Measurements from ENCODE around the gene DDHD1. TPM values are rescaled to one million over a fixed set of nuclear protein-coding genes. Genes with fewer than 3 reads are reported as not detected.
"Not testable (repeated sequence)": the region's sequence is repeated elsewhere in the genome, so short reads cannot be mapped to it uniquely, and the experiment has no call there.

Gene DDHD1
- total RNA-seq, 4 donors from 2014 or later: 5.3 to 42.1 (median 12.6) TPM

GRCh38 chr14:53187921-53188463, 34.9 kb upstream of the DDHD1 start:
- no peaks in the 10 kb centered on the region for H3K27me3 ChIP-seq
- DNase-seq: no peak
- H3K4me1 ChIP-seq: no peaks in the 10 kb centered on the region

GRCh38 chr14:53186532-53186931, 33.4 kb upstream of the DDHD1 start:
- H3K4me1 ChIP-seq: no peaks in the 10 kb centered on the region
- H3K36me3 ChIP-seq: no peaks in the 10 kb centered on the region
- no peak for TF ChIP-seq POLR2A (IDR thresholded peaks at IDR 0.05)
- H3K27me3 ChIP-seq: no peaks in the 10 kb centered on the region
- DNase-seq: no peak
- H3K9me3 ChIP-seq: no peaks in the 10 kb centered on the region
- no peak overlapping the region for H3K4me3 ChIP-seq
- H3K27ac ChIP-seq: no peak overlapping the region

More at GRCh38 chr14:53187921-53188463, 34.9 kb upstream of the DDHD1 start:
- H3K27ac ChIP-seq: no peak overlapping the region
- no peaks in the 10 kb centered on the region for H3K36me3 ChIP-seq
- H3K9me3 ChIP-seq: no peaks in the 10 kb centered on the region
- TF ChIP-seq CTCF (IDR thresholded peaks at IDR 0.05) (no peak), POLR2A (IDR thresholded peaks at IDR 0.05) (no peak)
- no peak overlapping the region for H3K4me3 ChIP-seq

GRCh38 chr14:53183611-53184010, 30.5 kb upstream of the DDHD1 start:
- Histone ChIP-seq H3K27ac (no peak overlapping the region), H3K36me3 (no peaks in the 10 kb centered on the region), H3K4me3 (no peak overlapping the region), H3K9me3 (no peaks in the 10 kb centered on the region), H3K4me1 (no peaks in the 10 kb centered on the region), H3K27me3 (no peaks in the 10 kb centered on the region)
- DNase-seq: no peak
- no peak for TF ChIP-seq POLR2A (IDR thresholded peaks at IDR 0.05)
- TF ChIP-seq CTCF (IDR thresholded peaks at IDR 0.05): no peak

- H3K9me3 ChIP-seq: no peaks in the 10 kb centered on the region
- no peaks in the 10 kb centered on the region for H3K4me1 ChIP-seq
- no peaks in the 10 kb centered on the region for H3K27me3 ChIP-seq
- no peak for DNase-seq
- no peaks in the 10 kb centered on the region for H3K36me3 ChIP-seq
- no peak overlapping the region for H3K27ac ChIP-seq
- TF ChIP-seq CTCF (IDR thresholded peaks at IDR 0.05) (no peak), POLR2A (IDR thresholded peaks at IDR 0.05) (no peak)
- no peak overlapping the region for H3K4me3 ChIP-seq
Measured at GRCh38 chr14:53183056-53183455, 29.9 kb upstream of the DDHD1 start.

- H3K4me3 ChIP-seq, DNase-seq, H3K4me1 ChIP-seq, H3K36me3 ChIP-seq, H3K9me3 ChIP-seq, H3K27ac ChIP-seq, H3K27me3 ChIP-seq: not testable (repeated sequence)
Measured at GRCh38 chr14:53181463-53182081, 28.4 kb upstream of the DDHD1 start.

- no peak overlapping the region for H3K4me3 ChIP-seq
- no peaks in the 10 kb centered on the region for H3K27me3 ChIP-seq
- no peaks in the 10 kb centered on the region for H3K36me3 ChIP-seq
- no peak overlapping the region for H3K27ac ChIP-seq
- H3K4me1 ChIP-seq: no peaks in the 10 kb centered on the region
- H3K9me3 ChIP-seq: no peaks in the 10 kb centered on the region
- DNase-seq: no peak
- TF ChIP-seq CTCF (IDR thresholded peaks at IDR 0.05): peak in 1 of 6 experiments; percentile 7
- no peak for TF ChIP-seq POLR2A (IDR thresholded peaks at IDR 0.05)
Measured at GRCh38 chr14:53180272-53181221, 27.4 kb upstream of the DDHD1 start.

- not testable (repeated sequence) for H3K9me3 ChIP-seq, H3K27ac ChIP-seq
Measured at GRCh38 chr14:53179486-53180005, 26.4 kb upstream of the DDHD1 start.

More at GRCh38 chr14:53179486-53180005, 26.4 kb upstream of the DDHD1 start:
- not testable (repeated sequence) for DNase-seq, H3K27me3 ChIP-seq, H3K4me1 ChIP-seq, H3K36me3 ChIP-seq, H3K4me3 ChIP-seq

Measured in Peyer's patch (tissue), 4 donors.